ENCODE data around the gene LIMA1.

DNA sequence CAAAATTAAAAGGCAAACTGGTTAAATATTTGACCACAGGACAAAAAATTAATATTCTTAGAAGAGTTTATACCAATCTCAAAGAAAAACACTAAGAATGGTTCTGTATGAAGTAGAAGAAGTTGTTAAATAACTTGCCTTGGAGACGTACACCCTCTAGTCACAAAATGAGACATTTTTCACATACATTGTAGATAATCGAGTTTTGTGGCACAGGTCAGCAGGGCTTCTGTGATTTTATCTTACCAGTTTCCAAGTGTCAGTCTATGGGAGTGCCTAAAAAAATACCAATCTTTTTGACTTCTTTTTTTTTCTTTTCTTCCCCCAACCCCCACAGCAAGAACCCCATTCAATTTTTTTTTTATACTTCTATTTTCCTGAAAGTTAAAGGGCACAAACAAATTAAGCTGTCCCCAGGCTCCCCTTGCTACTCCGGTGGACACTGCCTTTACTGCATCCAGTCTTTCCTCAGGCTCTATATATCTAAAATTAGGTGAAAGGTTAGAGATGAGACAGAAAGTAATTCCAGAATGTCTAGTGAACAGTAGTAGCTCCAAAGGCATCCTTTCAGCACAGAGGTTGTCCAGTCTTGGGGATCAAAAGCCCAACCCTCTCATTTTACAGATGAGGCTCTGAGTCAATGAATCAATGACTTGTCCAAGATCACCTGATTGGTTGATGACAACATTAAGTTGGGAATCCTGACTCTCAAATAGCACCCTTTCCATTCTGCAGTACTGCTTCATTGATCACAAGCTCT is 6.2 kb downstream of the LIMA1 start:
- no peak for TF ChIP-seq CTCF (conservative IDR thresholded peaks at IDR 0.05)
- TF ChIP-seq ZFX (IDR thresholded peaks at IDR 0.05) = no peak
